ENCODE results near the gene NTHL1.

DNA sequence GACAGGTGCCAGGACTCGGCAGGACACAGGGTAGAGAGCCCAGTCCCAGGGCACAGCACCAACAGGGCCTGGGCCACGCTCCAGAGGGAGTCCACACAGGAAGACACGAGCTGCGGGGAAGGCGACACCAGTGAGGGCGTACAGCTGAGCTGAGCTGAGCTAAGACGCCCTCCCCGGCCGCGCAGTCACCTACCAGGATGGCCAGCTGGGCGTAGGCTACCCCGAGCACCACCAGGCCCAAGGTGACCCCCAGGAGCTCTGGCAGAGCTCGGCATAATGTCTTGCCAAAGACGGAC is 42.8 kb upstream of the NTHL1 start:
- TF ChIP-seq, protein P1, sequence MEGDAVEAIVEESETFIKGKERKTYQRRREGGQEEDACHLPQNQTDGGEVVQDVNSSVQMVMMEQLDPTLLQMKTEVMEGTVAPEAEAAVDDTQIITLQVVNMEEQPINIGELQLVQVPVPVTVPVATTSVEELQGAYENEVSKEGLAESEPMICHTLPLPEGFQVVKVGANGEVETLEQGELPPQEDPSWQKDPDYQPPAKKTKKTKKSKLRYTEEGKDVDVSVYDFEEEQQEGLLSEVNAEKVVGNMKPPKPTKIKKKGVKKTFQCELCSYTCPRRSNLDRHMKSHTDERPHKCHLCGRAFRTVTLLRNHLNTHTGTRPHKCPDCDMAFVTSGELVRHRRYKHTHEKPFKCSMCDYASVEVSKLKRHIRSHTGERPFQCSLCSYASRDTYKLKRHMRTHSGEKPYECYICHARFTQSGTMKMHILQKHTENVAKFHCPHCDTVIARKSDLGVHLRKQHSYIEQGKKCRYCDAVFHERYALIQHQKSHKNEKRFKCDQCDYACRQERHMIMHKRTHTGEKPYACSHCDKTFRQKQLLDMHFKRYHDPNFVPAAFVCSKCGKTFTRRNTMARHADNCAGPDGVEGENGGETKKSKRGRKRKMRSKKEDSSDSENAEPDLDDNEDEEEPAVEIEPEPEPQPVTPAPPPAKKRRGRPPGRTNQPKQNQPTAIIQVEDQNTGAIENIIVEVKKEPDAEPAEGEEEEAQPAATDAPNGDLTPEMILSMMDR (IDR thresholded peaks at IDR 0.05), result no peak
- TF ChIP-seq POLR2A (IDR thresholded peaks at IDR 0.05), result no peak
